B cell (primary cell): ENCODE measurements around the gene DSCAML1.

ENCODE experiments used
- CTCF ChIP-seq: fragments of 200-600 bp; IDR thresholded peaks from one replicate; pipeline ENCODE4 v1.8.0; 2022; ENCODE audit warnings: antibody characterized with exemption, mild to moderate bottlenecking
- EZH2 ChIP-seq: IDR thresholded peaks from 2 replicates; pipeline ENCODE4 v1.6.1; 2012; ENCODE audit warnings: borderline replicate concordance, low read depth, mild to moderate bottlenecking, moderate library complexity, low read length; ENCODE audit not compliant: insufficient read depth, poor library complexity, severe bottlenecking

GRCh38 chr11:117528097-117528721 is 268.8 kb downstream of the DSCAML1 start:
- TF ChIP-seq EZH2 (no peak), CTCF (no peak)
